Measurements from ENCODE around the gene PHACTR2. TPM values are rescaled to one million over a fixed set of nuclear protein-coding genes. Genes with fewer than 3 reads are reported as not detected.
"Not testable (repeated sequence)": the region's sequence is repeated elsewhere in the genome, so short reads cannot be mapped to it uniquely, and the experiment has no call there.

PHACTR2 gene
- total RNA-seq, 1 donor from 2014 or later, result 63.5 TPM

DNA sequence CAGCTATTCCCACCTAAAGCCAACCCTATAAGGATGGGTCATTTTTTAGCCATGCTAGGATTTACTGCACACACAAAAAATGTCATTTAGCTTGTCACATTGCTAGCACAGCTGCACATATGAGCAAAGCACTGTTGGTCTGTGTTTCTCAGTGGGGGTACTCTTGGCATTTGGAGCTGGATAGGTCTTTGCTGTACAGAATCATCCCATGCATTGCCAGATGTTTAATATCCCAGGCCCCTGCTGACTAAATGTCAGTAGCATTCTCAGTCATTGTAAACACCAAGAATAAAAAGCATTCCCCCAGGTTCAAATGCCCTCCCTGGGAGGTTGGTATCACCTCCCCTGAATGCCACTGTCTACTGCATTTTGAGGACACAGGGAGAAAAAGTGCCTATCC is 150.8 kb downstream of the PHACTR2 start:
- H3K36me3 Mint-ChIP-seq (ENCODE audit: low read depth), result peaks cover 6% of the 10 kb centered on the region
- intact Hi-C loops (cut with micrococcal nuclease), result no loop called here
- H3K4me3 Mint-ChIP-seq, result no peak overlapping the region
- DNase-seq (ENCODE audit: low spot score), result no peak
- no peaks in the 10 kb centered on the region for H3K9me3 Mint-ChIP-seq
- H3K27ac Mint-ChIP-seq, result no peak overlapping the region
- H3K4me1 Mint-ChIP-seq (ENCODE audit: low read depth), result no peaks in the 10 kb centered on the region
- H3K27me3 Mint-ChIP-seq (ENCODE audit: insufficient read depth), result no peaks in the 10 kb centered on the region

DNA sequence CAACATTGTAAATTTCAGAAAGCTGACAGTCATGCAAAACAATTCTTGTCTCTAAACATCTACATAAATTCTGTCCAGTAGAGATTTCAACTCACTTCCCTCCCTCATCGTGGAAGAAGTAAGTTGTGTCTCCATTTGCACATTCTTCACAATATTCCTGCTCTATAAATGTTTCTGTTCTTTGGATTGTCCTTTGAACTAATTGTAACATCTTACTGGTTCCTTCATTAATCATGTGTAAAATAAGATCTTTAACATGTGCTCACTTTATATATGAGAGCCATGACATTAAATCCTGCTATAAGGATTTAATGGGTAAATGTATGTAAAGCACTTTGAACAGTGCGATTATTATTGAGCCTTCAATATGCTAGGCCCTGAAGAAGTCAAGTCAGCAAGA is 158.4 kb downstream of the PHACTR2 start:
- intact Hi-C loops (cut with micrococcal nuclease), result no loop called here
- no peak for DNase-seq (ENCODE audit: low spot score)
- Mint-ChIP-seq H3K4me1 (ENCODE audit: low read depth) (no peaks in the 10 kb centered on the region), H3K27ac (no peak overlapping the region), H3K9me3 (no peaks in the 10 kb centered on the region), H3K36me3 (ENCODE audit: low read depth) (no peaks in the 10 kb centered on the region), H3K27me3 (ENCODE audit: insufficient read depth) (no peaks in the 10 kb centered on the region), H3K4me3 (no peak overlapping the region)

DNA sequence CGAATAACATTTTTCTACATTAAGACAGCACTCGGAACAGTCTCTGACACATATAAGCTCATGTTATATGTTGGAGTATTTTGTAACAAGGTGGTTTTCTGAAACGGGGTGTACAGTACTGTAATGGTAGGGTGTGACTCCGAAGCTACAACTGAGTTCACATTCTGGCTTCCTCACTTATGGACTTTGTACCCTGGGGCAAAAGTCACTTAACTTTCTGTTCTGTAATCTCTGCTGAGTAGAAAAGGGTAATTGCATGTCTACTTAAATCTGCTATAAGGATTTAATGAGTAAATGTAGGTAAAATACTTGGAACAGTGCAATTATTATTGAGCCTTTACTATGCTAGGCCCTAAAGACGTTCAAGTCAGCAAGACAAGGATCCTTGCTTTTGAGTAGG is 160.6 kb downstream of the PHACTR2 start:
- Mint-ChIP-seq H3K36me3 (ENCODE audit: low read depth) (no peaks in the 10 kb centered on the region), H3K27ac (no peak overlapping the region), H3K4me3 (no peak overlapping the region), H3K4me1 (ENCODE audit: low read depth) (peaks cover 7% of the 10 kb centered on the region), H3K9me3 (no peaks in the 10 kb centered on the region), H3K27me3 (ENCODE audit: insufficient read depth) (no peaks in the 10 kb centered on the region)
- DNase-seq (ENCODE audit: low spot score), result no peak
- intact Hi-C loops (cut with micrococcal nuclease), result no loop called here

DNA sequence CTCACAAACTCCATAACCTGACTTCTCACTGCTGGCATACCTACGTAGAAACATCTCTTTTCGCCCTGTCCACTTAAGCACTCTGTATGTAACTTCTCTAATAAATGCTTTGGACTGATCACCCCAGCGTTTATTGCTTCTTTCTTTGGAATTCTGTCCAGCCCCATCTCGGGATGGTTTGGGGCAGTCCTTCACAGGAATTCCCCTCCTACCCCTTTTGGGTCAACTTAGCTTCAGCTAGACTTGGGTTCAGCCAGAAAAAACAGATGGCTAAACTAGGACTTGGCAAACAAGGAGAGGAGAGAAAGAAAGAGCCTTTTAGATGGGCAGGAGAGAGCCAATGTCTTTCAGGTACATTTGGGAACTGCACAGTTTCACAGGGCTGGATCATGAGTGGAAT is 161.4 kb downstream of the PHACTR2 start:
- no peak overlapping the region for H3K27ac Mint-ChIP-seq
- intact Hi-C loops (cut with micrococcal nuclease), result no loop called here
- peaks cover 4% of the 10 kb centered on the region for H3K36me3 Mint-ChIP-seq (ENCODE audit: low read depth)
- peaks cover 10% of the 10 kb centered on the region for H3K4me1 Mint-ChIP-seq (ENCODE audit: low read depth)
- DNase-seq (ENCODE audit: low spot score), result no peak
- H3K9me3 Mint-ChIP-seq, result no peaks in the 10 kb centered on the region
- no peaks in the 10 kb centered on the region for H3K27me3 Mint-ChIP-seq (ENCODE audit: insufficient read depth)
- no peak overlapping the region for H3K4me3 Mint-ChIP-seq

DNA sequence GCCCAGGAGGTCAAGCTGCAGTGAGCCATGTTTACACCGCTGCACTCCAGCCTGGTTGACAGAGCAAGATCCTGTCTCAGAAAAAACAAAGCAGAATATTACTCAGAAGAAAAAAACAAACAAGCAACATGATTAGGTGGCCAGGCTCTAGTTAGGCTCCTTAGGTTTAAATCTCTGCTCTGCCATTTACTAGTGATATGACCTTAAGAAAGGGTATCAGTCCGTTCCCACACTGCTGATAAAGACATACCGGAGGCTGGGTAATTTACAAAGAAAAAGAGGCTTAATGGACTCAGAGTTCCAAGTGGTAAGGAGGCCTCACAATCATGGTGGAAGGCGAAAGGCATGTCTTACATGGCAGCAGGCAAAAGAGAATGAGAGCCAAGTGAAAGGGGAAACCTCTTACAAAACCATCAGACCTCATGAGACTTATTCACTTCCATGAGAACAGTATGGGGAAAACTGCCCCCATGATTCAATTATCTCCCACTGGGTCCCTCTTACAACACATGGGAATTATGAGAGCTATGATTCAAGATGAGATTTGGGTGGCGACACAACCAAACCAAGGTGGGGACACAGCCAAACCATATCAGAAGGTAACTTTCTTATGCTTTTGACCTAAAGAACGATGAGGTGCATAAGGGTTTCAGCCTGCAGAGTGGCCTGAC is 163.0 kb downstream of the PHACTR2 start:
- Mint-ChIP-seq H3K27me3 (ENCODE audit: insufficient read depth) (no peaks in the 10 kb centered on the region), H3K4me1 (ENCODE audit: low read depth) (peaks cover 24% of the 10 kb centered on the region), H3K36me3 (ENCODE audit: low read depth) (peaks cover 11% of the 10 kb centered on the region), H3K27ac (no peak overlapping the region), H3K9me3 (no peaks in the 10 kb centered on the region), H3K4me3 (no peak overlapping the region)
- DNase-seq (ENCODE audit: low spot score), result no peak
- intact Hi-C loops (cut with micrococcal nuclease), result loop anchor here (5.0 to 10.0 kb wide), 4 partner anchors 213 to 1897 kb away; partner anchors contain the start of genes EPM2A and STX11

DNA sequence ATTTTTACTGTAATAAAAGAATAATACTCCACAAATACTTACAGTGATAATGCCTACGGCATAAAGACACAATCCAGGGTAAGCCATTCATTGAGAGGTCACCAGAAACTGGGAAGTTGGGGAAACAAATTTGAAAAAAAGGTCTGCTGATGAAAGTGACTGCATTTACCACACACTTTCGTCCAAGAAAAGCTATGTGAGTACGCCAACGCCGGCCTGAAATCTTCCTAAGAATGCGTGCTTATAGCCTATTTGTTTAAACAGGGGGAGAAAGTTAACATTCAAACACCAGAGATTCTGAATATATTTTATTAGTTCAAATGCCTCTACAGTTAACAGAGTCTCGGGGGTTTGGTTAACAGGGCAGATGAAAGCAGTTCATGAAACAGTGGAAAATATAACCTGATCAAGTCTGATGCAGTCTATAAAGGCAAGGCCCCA is 164.7 kb downstream of the PHACTR2 start:
- no peak for DNase-seq (ENCODE audit: low spot score)
- no peaks in the 10 kb centered on the region for H3K27me3 Mint-ChIP-seq (ENCODE audit: insufficient read depth)
- intact Hi-C loops (cut with micrococcal nuclease), result loop anchor here (2.0 to 10.0 kb wide), 10 partner anchors 14 to 1895 kb away; partner anchors contain the start of genes ADAT2, EPM2A, PEX3 and STX11
- H3K4me1 Mint-ChIP-seq (ENCODE audit: low read depth), result peaks cover 29% of the 10 kb centered on the region
- H3K4me3 Mint-ChIP-seq, result peak overlapping the region; percentile 95
- H3K27ac Mint-ChIP-seq, result peak overlapping the region; percentile 95
- peaks cover 28% of the 10 kb centered on the region for H3K36me3 Mint-ChIP-seq (ENCODE audit: low read depth)
- H3K9me3 Mint-ChIP-seq, result no peaks in the 10 kb centered on the region

DNA sequence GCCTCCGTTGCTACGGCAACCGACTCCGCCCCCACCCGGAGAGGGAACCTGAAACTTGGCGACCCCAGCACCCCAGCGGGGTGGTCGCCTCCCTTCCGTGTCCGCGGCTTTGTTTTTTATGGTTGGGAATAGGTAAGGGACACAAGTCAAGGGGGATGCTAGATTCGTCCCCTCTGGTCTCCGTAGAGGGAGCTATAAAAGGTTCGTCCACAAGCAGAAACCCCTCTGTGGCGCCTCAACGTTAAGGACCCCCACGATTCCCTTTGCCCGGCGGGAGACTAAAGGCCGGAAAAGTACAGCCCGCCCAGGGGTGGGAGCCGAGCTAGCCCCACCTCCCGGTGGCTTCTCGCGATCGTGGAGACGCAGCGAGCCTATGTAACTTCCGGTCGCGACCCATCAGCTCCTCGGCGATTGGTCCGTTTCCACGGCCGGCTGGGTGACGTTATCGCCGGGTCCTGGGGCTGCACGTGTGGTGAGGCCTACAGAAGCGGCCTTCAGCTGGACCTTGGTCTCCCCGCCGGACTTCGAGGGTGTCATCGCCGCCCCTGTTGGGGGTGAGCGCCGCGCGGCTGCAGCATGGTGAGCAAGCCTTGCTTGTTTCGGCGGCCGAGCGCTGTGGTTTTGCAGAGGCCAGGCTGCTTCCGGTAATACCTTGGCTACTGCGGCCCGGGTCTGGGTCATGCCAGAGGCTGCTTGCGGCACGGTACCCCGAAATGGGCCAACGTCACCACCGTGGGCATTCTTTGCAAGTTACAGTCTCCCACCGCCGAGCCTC is 165.3 kb downstream of the PHACTR2 start, which contains the start of gene LTV1:
Gene LTV1, plus strand, starts transcription at position 437 of the 775 bp plus-strand sequence. Its CDS starts 140 bp downstream, at position 577.
- Mint-ChIP-seq H3K27me3 (ENCODE audit: insufficient read depth) (no peaks in the 10 kb centered on the region), H3K4me1 (ENCODE audit: low read depth) (peaks cover 29% of the 10 kb centered on the region), H3K4me3 (peak within 1 kb of the TSS; percentile 95), H3K27ac (peak within 1 kb of the TSS; percentile 95), H3K36me3 (ENCODE audit: low read depth) (peaks cover 33% of the 10 kb centered on the region), H3K9me3 (no peaks in the 10 kb centered on the region)
- DNase-seq (ENCODE audit: low spot score), result peak; percentile 88
- intact Hi-C loops (cut with micrococcal nuclease), result loop anchor here (1.0 to 10.0 kb wide), 17 partner anchors 14 to 1894 kb away; partner anchors contain the start of genes ADAT2, EPM2A, FUCA2 and NMBR

DNA sequence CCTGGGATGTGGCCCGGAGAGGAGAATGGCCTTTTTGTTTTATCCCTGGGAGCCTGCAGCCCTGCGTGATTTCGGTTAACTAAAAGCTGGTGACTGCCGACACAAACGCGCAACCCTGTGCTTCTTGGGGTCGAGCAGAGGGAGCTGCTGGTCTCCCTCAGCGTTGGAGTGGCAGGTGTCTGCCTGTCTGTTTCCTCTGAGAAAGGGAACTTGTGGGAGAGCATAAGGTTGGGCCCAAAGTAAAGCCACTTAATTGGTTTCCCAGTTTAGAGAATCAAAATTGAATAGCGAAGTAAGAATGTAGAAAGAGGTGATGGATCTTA is 165.9 kb downstream of the PHACTR2 start:
- Mint-ChIP-seq H3K27me3 (ENCODE audit: insufficient read depth) (no peaks in the 10 kb centered on the region), H3K4me1 (ENCODE audit: low read depth) (peaks cover 33% of the 10 kb centered on the region), H3K4me3 (peak overlapping the region; percentile 95), H3K27ac (peak overlapping the region; percentile 95), H3K9me3 (no peaks in the 10 kb centered on the region), H3K36me3 (ENCODE audit: low read depth) (peaks cover 38% of the 10 kb centered on the region)
- intact Hi-C loops (cut with micrococcal nuclease), result loop anchor here (1.0 to 10.0 kb wide), 17 partner anchors 13 to 1894 kb away; partner anchors contain the start of genes ADAT2, EPM2A, FUCA2 and NMBR
- DNase-seq (ENCODE audit: low spot score), result no peak

DNA sequence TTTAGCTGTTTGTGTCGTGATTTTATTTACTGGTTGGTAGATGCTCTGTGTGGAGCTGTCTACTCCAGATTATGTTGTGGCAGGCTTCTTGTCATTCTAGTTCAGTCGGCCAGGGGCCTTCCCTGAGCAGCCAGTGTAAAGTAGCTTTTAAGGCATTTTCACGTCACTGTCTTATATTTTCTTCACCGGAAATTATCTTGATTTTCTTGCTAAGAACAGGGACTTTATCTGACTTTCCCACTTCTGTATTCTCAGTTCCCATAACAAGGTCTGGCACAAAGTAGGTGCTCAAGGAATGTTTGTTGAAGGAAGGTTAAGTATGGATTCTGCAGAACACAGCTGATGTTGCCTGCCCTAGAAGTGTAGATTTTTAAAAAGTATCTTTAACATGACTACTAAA is 166.2 kb downstream of the PHACTR2 start:
- H3K9me3 Mint-ChIP-seq, result no peaks in the 10 kb centered on the region
- intact Hi-C loops (cut with micrococcal nuclease), result loop anchor here (5.0 to 10.0 kb wide), 4 partner anchors 217 to 1893 kb away; partner anchors contain the start of genes EPM2A and STX11
- peak overlapping the region; percentile 95 for H3K27ac Mint-ChIP-seq
- H3K4me3 Mint-ChIP-seq, result peak overlapping the region; percentile 95
- H3K27me3 Mint-ChIP-seq (ENCODE audit: insufficient read depth), result no peaks in the 10 kb centered on the region
- peaks cover 37% of the 10 kb centered on the region for H3K4me1 Mint-ChIP-seq (ENCODE audit: low read depth)
- DNase-seq (ENCODE audit: low spot score), result peak; percentile 7
- H3K36me3 Mint-ChIP-seq (ENCODE audit: low read depth), result peaks cover 42% of the 10 kb centered on the region

DNA sequence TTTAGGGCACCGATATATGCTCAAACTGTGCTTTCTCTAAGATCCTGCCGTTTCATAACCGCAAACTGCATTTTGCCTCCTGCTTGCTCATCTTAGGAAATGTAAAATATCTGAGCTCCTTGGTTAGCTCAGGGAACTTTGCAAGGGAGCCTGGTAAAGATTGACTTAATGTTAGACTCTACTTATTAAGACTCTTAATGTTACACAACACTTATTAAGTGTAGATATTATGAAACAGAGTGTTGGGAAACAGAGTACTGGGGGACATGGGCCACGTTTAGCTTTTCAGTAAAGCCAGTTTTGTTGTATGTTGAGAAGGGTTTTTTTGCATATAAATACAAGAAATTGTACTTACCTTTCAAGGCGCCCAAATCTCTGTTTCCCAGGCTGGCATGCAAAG is 167.3 kb downstream of the PHACTR2 start:
- Mint-ChIP-seq H3K9me3 (no peaks in the 10 kb centered on the region), H3K27ac (no peak overlapping the region), H3K4me3 (peak overlapping the region; percentile 37), H3K4me1 (ENCODE audit: low read depth) (peaks cover 47% of the 10 kb centered on the region), H3K27me3 (ENCODE audit: insufficient read depth) (no peaks in the 10 kb centered on the region), H3K36me3 (ENCODE audit: low read depth) (peaks cover 52% of the 10 kb centered on the region)
- intact Hi-C loops (cut with micrococcal nuclease), result loop anchor here (10.0 kb wide), 1 partner anchor 310 kb away; the partner anchor contains the start of gene STX11
- no peak for DNase-seq (ENCODE audit: low spot score)

DNA sequence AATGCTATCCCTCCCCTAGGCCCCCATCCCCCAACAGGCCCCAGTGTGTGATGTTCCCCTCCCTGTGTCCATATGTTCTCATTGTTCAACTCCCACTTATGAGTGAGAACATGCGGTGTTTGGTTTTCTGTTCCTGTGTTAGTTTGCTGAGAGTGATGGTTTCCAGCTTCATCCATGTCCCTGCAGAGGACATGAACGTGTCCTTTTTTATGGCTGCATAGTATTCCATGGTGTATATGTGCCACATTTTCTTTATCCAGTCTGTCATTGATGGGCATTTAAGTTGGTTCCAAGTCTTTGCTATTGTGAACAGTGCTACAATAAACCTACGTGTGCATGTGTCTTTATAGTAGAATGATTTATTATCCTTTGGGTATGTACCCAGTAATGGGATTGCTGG is 173.9 kb downstream of the PHACTR2 start:
- H3K27me3 Mint-ChIP-seq (ENCODE audit: insufficient read depth); DNase-seq (ENCODE audit: low spot score); intact Hi-C loops (cut with micrococcal nuclease); H3K27ac Mint-ChIP-seq; H3K4me3 Mint-ChIP-seq: not testable (repeated sequence)
- peaks cover 45% of the 10 kb centered on the region for H3K4me1 Mint-ChIP-seq (ENCODE audit: low read depth)
- H3K9me3 Mint-ChIP-seq, result peaks cover 31% of the 10 kb centered on the region
- H3K36me3 Mint-ChIP-seq (ENCODE audit: low read depth), result peaks cover 96% of the 10 kb centered on the region

DNA sequence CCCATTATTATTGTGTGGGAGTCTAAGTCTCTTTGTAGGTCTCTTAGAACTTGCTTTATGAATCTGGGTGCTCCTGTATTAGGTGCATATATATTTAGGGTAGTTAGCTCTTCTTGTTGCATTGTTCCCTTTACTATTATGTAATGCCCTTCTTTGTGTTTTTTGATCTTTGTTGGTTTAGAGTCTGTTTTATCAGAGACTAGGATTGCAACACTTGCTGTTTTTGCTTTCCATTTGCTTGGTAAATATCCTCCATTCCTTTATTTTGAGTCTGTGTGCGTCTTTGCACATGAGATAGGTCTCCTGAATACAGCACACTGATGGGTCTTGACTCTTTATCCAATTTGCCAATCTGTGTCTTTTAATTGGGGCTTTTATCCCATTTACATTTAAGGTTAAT is 177.3 kb downstream of the PHACTR2 start:
- H3K27ac Mint-ChIP-seq; DNase-seq (ENCODE audit: low spot score); intact Hi-C loops (cut with micrococcal nuclease); H3K27me3 Mint-ChIP-seq (ENCODE audit: insufficient read depth); H3K4me3 Mint-ChIP-seq: not testable (repeated sequence)
- Mint-ChIP-seq H3K4me1 (ENCODE audit: low read depth) (peaks cover 42% of the 10 kb centered on the region), H3K36me3 (ENCODE audit: low read depth) (peaks cover 95% of the 10 kb centered on the region), H3K9me3 (peaks cover 31% of the 10 kb centered on the region)

DNA sequence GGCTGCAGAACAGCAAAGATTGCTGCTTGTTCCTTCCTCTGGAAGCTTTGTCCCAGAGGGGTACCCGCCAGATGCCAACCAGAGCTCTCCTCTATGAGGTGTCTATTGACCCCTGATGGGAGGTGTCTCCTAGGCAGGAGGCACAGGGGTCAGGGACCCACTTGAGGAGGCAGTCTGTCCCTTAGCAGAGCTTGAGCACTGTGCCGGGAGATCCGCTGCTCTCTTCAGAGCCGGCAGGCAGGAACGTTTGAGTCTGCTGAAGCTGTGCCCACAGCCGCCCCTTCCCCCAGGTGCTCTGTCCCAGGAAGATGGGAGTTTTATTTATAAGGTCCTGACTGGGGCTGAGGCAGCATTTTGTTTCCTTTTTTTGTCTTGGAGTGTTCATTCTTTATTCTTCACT is 179.0 kb downstream of the PHACTR2 start:
- not testable (repeated sequence) for DNase-seq (ENCODE audit: low spot score); H3K4me3 Mint-ChIP-seq; H3K27me3 Mint-ChIP-seq (ENCODE audit: insufficient read depth)
- H3K36me3 Mint-ChIP-seq (ENCODE audit: low read depth), result peaks cover 90% of the 10 kb centered on the region
- intact Hi-C loops (cut with micrococcal nuclease), result loop anchor here (2.0 kb wide), 1 partner anchor 14 kb away; the partner anchor contains the start of gene LTV1
- peaks cover 29% of the 10 kb centered on the region for H3K9me3 Mint-ChIP-seq
- H3K27ac Mint-ChIP-seq, result peak overlapping the region; percentile 59
- peaks cover 40% of the 10 kb centered on the region for H3K4me1 Mint-ChIP-seq (ENCODE audit: low read depth)

Measured in activated T-helper 1 cell treated with anti-CD3 and anti-CD28 coated beads, Interleukin-12 subunit alpha, Interleukin-12 subunit beta, Interleukin-2, Interleukin-4 antibody, amounts not matched to agents 30 ng/mL and 10 ng/mL and 1 ng/mL, durations not matched to agents 14 hours and 24 hours and 36 hours (primary cell).